T-helper 22 cell (primary cell): Measurements from ENCODE around the gene DOCK2.
"Not testable (repeated sequence)": the region's sequence is repeated elsewhere in the genome, so short reads cannot be mapped to it uniquely, and the experiment has no call there.

Source experiments
- DNase-seq: peaks from one replicate; pipeline ENCODE4 v3.0.0-alpha.2; 2020; ENCODE audit warnings: low read depth

Gene DOCK2

DNA sequence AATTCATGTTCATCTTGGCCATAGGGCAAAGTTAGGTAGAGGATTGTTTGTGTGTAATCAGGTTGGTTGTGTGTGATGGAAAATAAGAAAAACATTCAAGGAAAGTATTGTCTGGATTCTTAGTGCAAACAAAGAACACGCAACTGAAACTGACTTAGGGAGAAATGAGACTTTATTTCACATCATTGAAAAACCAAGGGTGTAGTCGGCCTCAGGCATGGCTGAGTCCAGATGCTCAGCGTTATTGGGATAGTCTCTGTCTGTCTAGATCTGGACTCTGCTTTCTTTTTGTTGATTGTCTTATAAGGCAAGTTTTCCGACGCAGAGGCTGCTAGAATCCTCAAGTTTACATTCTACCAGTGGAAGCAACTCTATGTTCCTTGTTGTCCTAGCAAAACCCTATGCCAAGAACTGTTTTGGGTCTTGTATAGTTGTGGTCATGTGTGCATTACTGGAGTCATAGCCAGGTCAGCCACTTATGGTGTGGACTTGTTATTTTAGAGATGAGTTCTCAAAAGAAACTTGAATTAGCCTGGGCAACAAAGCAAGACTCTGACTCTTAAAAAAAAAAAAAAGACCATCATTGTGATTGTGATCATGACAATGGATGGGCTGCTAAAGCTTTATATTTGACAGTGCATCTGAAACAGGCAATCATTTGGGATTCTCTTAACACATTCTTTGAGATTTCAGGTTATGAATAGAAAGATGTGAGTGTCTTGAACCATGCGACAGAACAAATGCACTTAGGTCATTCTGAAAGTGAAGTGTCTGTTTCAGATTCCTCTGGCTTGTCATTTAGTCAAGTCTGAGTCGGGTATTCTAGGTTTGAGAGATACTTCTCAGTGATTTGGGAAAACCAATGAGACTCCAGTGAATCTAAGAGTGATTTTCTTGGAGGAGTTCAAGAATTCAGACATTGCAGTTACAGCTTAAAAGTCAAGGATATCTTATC, 82.6 kb downstream of the DOCK2 start:
- no peak for DNase-seq

DNA sequence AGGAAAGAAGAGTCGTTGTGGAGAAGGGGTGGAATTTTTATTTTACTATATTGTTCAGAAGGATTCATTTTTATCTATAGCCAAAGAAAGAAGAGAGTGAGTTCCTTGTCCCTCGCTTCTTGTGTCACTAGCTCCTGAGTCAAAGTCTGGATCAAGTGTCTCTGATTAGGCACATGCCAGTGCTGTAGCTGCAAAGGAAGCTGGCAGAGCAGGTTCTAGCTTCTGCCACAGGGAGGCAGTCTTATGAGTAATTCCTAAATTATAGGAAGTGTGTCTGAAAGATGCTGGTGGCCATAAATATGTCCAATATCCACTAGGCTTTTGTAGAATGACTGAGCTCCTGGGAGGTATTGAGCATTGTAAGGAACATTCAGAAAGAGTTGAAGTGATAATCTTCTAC, 84.7 kb downstream of the DOCK2 start:
- DNase-seq = no peak

DNA sequence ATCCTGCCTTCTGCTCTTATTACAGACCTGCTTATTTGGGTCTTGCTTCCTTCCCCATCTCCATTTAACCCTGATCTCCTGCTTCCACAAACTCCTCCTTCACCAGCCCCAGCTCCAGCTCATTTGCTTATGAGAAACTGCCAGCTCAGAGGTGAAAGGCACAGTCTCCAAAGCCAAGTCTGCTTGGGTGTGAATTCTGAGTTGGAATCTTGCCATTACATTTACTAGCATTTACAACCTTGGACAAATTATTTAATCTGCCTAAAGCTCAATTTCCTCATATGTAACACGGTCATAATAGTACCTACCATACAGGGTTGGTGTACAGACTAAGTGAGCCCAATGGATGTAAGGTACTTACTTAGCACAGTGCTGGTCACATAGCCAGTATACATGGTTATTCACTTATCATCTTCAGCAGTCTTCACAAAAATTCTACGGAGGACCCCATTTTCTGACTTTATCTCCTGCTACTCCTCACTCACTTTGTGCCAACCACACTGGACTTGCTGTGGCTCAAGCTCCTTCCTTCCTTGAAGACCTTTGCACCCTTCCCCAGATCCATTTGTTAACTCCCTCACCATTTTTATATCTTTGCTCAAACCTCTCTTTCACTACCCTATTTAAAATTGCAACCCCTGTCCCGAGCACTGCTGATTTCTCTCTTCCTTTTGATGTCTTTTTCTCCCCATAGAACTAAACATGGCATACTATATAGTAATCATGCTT, 86.2 kb downstream of the DOCK2 start:
- no peak for DNase-seq

DNA sequence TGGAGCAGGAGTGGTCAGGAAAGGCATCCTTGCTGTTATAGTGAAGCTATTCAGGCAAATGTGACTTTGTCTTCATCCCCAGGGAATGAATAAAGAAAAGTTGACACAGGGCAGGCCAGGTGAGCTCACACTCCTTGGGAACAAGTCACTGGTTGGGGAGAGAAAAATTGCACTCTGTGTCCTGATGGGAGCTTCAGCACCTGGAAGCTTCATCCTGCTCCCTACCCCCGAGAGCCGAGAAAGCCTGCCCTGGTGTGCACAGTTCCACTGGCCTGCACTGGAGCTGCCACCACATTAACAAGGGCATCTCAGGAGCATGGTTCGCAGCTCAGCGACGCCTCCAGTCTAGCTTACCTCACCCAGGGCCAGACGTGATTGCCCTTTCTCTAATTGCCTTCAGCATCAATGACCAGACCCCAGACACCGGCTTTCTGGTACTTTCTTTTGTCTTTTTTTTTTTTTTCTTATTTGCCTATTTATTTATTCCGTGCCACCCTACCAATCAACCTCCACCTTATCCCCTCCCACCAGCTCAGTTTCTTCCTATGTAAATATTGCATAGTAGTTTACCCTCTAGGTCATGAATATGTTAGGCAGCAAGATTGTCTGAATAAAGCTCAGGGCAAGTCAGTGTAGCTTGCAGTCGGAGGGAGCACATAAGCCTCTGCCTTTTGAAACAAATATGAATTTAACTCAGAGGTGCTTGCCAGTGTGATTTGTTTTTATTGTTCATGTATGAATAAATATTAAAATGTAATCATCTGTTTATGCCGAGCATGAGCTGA, 87.4 kb downstream of the DOCK2 start:
- no peak for DNase-seq

DNA sequence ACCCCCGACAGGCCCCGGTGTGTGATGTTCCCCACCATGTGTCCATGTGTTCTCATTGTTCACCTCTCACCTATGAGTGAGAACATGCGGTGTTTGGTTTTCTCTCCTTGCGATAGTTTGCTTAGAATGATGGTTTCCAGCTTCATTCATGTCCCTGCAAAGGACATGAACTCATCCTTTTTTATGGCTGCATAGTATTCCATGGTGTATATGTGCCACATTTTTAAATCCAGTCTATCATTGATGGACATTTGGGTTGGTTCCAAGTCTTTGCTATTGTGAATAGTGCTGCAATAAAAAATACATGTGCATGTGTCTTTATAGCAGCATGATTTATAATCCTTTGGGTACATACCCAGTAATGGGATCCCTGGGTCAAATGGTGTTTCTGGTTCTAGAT, 88.6 kb downstream of the DOCK2 start:
- DNase-seq = not testable (repeated sequence)

DNA sequence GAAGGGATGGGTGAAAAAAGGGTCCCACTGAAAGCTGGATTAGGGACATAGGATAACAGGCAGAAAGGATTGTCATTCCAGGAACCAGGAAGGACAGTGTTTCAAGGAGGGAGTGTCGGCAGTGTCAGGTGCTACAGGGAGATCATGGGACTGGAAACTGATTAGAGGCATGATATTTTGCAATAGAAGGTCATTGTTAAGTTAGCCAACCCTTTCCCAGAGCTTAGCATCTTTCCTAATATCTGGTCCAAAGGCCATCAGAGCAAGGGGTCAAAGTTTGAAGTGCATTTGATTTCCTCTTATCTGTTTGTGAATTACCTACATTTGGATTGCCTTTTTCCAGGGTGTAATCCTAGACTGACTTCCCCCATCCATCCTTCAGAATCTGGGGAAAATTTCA, 91.3 kb downstream of the DOCK2 start:
- DNase-seq = no peak

DNA sequence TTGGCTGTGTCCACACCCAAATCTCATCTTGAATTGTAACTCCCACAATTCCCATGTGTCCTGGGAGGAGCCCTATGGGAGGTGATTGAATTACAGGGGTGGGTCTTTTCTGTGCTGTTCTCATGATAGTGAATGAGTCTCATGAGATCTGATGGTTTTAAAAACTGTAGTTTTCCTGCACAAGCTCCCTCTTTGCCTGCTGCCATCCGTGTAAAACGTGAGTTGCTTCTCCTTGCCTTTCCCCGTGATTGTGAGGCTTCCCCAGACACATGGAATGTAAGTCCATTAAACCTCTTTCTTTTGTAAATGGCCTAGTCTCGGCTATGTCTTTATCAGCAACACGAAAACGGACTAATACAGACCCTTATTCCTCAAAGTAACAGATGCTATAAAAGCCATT, 94.1 kb downstream of the DOCK2 start:
- DNase-seq = no peak

DNA sequence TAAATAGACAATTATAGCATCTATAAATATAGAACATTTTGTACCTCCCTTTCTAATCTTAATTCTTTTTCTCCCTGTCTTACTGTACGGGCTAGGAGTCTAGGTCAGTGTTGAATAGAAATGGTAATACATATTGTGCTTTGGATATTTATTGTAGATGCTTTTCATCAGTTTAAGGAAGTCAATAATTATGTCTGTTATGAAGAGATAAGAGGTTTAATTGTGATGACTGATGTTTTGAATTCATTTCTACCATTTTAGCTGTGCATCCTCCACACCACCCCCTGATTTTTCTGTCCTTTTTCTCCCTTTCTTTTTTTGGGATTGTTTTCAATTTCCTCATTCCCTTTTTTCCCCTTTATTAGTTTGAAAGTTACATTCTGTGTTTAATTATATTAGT, 95.8 kb downstream of the DOCK2 start:
- no peak for DNase-seq

DNA sequence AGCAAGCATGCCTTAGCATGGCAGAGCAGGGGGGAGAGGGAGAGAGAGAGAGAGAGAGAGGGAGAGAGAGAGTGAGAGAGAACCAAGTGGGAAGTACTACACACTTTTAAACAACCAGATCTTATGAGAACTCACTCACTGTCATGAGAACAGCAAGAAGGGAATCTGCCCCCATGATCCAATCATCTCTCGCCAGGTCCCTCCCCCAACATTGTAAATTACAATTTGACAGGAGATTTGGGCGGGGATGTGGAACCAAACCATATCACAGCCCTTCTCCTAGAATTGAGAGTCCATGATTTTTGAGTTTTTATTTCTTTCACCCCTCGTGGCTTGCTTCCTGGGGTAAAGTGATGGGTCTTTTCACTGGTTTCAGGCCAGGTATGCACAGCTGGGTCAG, 98.8 kb downstream of the DOCK2 start:
- DNase-seq = no peak

DNA sequence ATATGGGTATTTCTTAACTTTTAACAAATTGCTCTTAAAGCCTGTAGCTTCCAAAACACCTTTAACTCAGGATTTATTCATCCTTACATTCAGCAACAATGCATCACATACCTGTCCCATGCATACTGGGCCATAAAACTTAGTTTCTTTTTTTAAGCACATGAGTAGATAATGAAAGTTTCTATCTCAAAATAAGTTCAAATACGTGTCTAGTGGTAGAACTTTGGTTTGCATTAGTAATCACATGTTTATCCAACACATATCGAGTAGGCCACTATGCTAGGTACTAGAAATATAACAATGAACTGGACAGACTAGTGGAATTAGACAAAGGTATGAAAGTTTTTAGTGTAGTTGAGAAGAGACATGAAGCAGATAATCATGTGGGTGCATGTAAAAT, 99.6 kb downstream of the DOCK2 start:
- no peak for DNase-seq

DNA sequence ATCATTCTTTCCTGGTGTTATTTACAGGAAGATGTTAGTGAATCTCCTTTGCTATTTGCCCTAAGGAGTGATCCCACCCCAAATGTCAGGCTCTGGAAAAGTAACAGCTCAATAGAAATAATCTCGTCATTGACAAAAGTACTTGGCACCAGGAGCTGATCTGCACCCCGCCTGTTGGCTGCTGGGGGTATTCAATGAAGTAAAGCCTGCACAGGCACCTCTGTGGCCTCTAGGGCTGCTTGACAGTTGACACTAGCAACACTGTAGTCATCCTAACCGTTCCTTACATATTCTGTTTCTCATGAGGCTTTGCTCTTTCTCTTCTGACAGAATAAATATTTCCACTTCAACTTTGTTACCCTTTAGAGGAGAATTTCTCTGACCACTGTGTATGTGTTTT, 103.4 kb downstream of the DOCK2 start:
- no peak for DNase-seq

DNA sequence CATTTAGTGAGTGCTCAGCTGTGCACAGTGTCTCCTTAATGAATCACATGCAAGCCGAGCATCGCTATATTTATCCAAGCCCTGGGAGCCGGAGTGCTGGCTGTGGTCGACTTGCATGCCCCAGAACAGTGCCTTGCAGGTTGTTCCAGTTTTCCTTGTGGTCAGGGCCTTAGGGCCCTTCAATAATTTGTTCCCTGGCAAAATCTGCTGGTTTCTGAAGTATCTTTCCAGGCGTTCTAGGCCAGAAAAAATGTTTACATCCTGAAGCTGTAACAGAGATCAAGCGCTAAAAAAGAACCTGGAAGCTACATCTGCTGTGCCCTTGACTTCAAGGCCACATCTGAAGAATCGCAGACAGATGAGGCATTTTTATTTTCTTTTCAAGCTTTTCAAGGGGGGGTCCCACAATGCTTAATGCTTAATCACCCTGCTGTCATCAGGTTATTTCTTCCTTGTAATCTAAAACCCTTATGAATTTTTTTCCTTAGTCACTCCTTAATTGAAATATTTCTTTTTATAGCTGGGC, 105.8 kb downstream of the DOCK2 start:
- no peak for DNase-seq

DNA sequence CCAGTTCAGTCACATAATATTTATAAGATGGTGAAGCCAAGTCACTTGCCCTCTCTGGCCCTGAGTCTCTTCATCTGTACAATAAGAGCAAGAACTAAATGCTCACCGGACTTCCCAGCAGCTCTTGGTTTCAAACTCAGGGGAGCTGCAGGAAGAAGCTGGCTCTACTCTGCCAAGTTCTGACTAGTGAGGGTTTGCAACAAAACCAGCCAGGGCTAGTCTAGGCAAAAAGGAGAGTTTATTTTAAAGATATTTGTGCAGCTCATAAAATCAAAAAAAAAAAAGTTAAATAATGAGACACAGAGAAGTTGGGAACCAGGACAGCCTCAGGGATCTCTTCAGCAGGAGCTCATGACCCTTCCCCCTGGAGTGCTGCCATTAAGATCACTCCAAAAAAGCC, 107.3 kb downstream of the DOCK2 start:
- no peak for DNase-seq

DNA sequence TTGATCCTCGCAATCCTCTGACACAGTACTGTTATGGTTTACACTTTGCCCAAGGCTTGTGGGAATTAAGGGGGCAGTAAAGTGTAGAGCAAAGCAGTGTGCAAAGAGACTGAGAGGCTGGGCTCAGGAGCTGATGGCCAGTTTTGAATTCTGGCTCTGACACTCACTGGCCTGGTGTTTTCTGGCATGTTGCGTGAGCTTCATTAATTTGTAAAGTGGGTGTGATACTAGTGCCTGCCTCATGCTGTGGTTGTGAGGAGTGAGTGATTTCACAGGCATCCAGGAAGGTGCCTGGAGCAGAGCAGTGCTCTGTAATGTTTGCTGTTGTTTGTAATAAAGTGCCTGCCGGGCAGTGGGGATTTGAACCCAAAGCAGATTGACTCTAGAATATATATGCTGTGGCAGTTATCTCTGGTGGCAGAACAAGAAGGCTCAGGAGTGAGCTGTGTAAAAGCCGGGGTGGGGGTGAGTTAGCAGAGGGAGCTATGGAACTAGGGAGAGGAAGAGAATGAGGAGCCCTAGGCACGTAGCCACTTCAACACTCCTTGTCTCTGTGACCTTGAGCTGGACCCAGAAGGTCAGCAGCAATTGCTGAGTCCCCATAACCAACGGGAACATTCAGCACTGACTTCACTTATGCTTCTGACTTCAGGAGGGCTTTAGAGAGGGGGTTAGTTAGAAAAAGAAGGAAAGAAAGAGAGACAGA, 108.5 kb downstream of the DOCK2 start:
- DNase-seq = no peak

DNA sequence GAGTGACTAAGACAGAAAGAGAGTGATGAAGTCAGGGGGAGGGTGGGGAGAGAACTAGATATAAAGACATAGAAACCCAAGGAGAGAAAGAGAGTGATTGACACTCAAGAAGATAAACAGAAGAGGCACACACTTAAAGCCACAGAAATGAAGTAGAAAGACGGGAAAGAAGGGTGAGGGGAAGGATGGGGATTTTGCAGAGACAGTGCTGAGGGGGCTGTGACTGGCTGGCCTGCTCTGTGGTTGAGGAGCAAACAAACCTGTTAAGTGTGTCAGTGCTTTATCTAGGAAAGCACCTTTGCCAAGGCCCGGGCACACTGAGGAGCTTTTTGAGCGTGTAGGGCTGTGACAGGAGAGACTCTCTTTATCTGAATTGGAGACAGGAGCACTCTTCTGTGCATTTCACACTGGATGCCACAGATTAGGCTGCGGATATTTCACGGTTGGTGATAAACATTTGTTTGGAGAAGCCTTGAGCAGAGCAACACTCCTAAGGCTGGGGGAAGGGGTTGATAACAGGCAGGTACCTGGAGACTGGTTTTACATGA, 109.1 kb downstream of the DOCK2 start:
- no peak for DNase-seq

DNA sequence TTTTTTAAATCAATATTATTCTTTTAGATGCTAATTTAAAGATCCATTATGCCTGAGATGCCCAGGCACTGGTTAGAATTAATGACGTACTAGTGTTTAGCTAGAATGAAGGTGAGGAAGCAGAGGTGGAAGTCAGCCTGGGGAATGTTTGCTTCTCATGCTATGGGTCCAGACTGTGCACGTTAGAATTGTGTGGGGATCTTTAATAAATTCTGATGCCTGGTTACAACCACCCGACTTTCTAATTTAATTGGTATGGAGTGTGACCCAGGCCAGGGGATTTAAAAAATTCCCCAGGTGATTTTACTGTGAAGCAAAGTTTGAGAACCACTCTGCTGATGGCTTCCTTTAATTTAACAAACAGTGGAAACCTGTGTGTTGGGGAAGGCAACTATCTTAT, 111.1 kb downstream of the DOCK2 start:
- no peak for DNase-seq

DNA sequence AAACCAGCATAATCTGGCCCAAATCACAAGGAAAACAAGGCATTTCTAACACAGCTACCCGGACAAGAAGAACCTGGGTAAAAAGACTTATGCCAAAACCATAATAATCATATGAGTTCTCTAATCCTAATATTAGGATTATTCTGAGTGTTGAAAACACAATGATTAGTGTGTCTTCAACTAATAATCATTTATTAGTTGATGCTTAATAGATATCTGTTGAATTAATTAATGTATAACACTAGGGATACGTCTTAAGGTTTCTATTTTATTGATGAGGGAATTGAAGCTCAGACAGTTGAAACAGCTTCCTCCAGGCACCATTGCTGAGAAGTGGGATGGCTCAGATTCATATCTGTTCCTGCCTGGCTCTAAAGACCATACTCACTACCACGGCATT, 112.2 kb downstream of the DOCK2 start:
- DNase-seq = no peak

DNA sequence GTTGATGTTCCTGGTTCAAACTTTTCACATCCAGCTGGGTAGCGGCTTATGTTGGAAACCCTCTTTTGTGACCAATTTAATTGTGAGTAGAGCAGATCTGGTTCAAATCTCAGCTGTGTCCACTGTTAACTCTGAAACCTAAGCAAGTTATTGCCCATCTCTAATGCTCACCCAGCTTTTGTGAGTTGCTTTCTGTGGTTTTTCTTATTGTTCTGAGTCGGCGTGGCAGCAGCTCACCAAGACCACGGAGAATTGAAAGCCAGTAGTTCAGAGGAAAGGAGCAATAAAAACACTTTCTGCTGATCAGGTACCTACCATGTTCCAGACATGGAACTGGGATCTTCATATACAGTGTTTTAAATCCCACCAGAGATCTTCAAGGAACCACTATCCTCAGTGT, 114.4 kb downstream of the DOCK2 start:
- no peak for DNase-seq

DNA sequence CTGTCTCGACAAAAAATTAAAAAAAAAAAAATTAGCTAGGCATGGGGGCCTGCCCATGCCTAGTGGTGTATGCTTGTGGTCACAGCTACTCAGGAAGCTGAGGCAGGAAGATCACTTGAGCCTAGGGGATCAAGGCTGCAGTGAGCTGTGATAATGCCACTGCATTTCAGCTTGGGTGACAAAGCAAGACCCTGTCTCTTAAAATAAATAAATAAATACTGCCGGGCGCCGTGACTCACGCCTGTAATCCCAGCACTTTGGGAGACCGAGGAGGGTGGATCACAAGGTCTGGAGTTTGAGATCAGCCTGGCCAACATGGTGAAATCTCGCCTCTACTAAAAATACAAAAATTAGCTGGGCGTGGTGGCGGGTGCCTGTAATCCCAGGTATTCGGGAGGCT, 115.5 kb downstream of the DOCK2 start:
- DNase-seq = not testable (repeated sequence)

DNA sequence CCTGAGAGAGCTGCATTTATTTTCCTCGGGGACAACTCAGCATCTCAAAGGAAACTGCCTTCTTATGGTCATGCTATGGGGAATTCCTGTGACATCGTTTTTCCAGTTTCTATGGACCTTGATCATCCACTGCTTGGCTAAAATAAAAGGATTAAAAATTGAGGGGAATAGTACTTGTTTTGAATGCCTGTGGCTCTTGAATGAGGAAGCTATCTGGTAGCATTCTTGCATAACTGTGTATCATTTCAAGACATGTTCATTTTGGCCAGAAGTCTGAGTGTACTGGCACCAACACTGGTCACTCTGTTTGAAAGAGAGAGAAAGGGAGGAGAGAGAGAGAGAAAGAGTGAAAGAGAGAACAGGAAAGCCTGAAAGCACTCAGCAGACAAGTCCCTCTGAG, 116.7 kb downstream of the DOCK2 start:
- no peak for DNase-seq

DNA sequence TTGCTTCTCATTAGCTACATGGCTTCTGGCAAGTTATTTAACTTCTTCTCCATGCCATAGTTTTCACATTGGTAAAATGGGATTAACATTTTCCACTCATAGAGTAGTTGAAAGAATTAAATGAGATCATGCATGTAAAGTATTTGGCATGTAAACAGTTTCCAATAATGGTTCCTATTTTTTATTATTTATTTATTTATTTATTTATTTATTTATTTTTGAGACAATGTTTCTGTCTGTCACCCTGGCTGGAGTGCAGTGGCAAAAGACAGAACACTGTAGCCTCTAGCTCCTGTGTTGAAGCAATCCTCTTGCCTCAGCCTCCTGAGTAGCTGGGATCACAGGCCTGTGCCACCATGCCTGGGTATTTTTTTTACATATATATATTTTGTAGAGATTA, 117.7 kb downstream of the DOCK2 start:
- no peak for DNase-seq
